SK-N-SH (cell line): Measurements from ENCODE around the gene BIRC3. TPM values are rescaled to one million over a fixed set of nuclear protein-coding genes. Genes with fewer than 3 reads are reported as not detected.
"Not testable (repeated sequence)": the region's sequence is repeated elsewhere in the genome, so short reads cannot be mapped to it uniquely, and the experiment has no call there.

Experiments used
- CTCF ChIA-PET: fragments of 300-600, 350-600 bp; formaldehyde crosslinking; extraction: SDS; loops from one replicate; lab custom pipeline; 2021; lab: Yijun Ruan, JAX
- POLR2A ChIA-PET: fragments of 350-600 bp; sonication (Branson Sonifier 250); formaldehyde crosslinking; extraction: SDS; loops from one replicate; lab custom pipeline; 2020; ENCODE audit warnings: antibody characterized with exemption, inconsistent platforms; lab: Yijun Ruan, JAX
- DNase-seq: peaks from one replicate; pipeline ENCODE4 v3.0.0; 2012
- H2AFZ ChIP-seq: fragments of 200-600 bp; sonication (generic); 2 replicates; pipeline ENCODE4 v1.8.1; 2016; ENCODE audit warnings: antibody characterized with exemption, mild to moderate bottlenecking, low read depth
- H3F3A ChIP-seq: fragments of 200-600 bp; sonication (generic); replicated peaks from 2 replicates; pipeline ENCODE3; 2016; ENCODE audit warnings: antibody characterized with exemption, mild to moderate bottlenecking; ENCODE audit not compliant: insufficient read depth
- H3K27ac ChIP-seq, 2 experiments: fragments of 200-500 bp in 1 of 2; fragments of 200-600 bp in 1 of 2; sonication (Bioruptor generic) in 1 of 2; sonication (generic), shearing (Covaris generic) in 1 of 2; 2 replicates each; pipeline versions ENCODE4 v1.5.1 to v1.6.1; 2014 to 2016; ENCODE audit warnings: low read depth in 2 of 2, inconsistent platforms in 1 of 2, low read length in 1 of 2, mild to moderate bottlenecking in 1 of 2, mixed read lengths in 1 of 2
- H3K27me3 ChIP-seq: fragments of 200-600 bp; sonication (generic), shearing (Covaris generic); 2 replicates; pipeline ENCODE4 v1.6.1; 2016; ENCODE audit warnings: mixed run types; ENCODE audit not compliant: insufficient read depth
- H3K36me3 ChIP-seq, 2 experiments: fragments of 200-500 bp in 1 of 2; fragments of 200-600 bp in 1 of 2; sonication (Bioruptor generic) in 1 of 2; sonication (generic) in 1 of 2; replicated peaks in 1 of 2; 2 replicates each; pipeline versions ENCODE3 to v1.5.1; 2014 to 2016; ENCODE audit warnings: low read length in 1 of 2, mild to moderate bottlenecking in 1 of 2; ENCODE audit not compliant: insufficient read depth in 2 of 2, control insufficient read depth in 1 of 2
- H3K4me1 ChIP-seq, 2 experiments: fragments of 200-500 bp in 1 of 2; fragments of 200-600 bp in 1 of 2; sonication (Bioruptor generic) in 1 of 2; sonication (generic), shearing (Covaris generic) in 1 of 2; 2 replicates each; pipeline versions ENCODE4 v1.5.1 to v1.6.1; 2014 to 2016; ENCODE audit warnings: low read depth in 1 of 2, low read length in 1 of 2, mixed run types in 1 of 2; ENCODE audit not compliant: insufficient read depth in 2 of 2, control insufficient read depth in 1 of 2
- H3K4me2 ChIP-seq: fragments of 200-600 bp; sonication (generic), shearing (Covaris generic); 2 replicates; pipeline ENCODE4 v1.6.1; 2017; ENCODE audit warnings: mixed run types
- H3K4me3 ChIP-seq, 2 experiments: fragments of 200-500 bp in 1 of 2; fragments of 200-600 bp in 1 of 2; sonication (Bioruptor generic) in 1 of 2; sonication (generic), shearing (Covaris generic) in 1 of 2; 2 replicates each; pipeline versions ENCODE4 v1.5.1 to v1.8.1; 2014 to 2016; ENCODE audit warnings: low read depth in 2 of 2, inconsistent platforms in 1 of 2, low read length in 1 of 2, mild to moderate bottlenecking in 1 of 2, mixed read lengths in 1 of 2, moderate library complexity in 1 of 2
- H3K79me2 ChIP-seq: fragments of 200-600 bp; sonication (generic); 2 replicates; pipeline ENCODE4 v1.8.1; 2017; ENCODE audit warnings: mild to moderate bottlenecking; ENCODE audit not compliant: insufficient read depth
- H3K9ac ChIP-seq: fragments of 200-600 bp; sonication (generic); 2 replicates; pipeline ENCODE4 v1.6.1; 2017; ENCODE audit warnings: mixed run types
- H3K9me2 ChIP-seq: fragments of 200-600 bp; sonication (generic); 2 replicates; pipeline ENCODE4 v1.6.1; 2017; ENCODE audit warnings: mixed run types
- H3K9me3 ChIP-seq: fragments of 200-600 bp; sonication (generic); 2 replicates; pipeline ENCODE4 v1.6.1; 2017; ENCODE audit warnings: mixed run types, mild to moderate bottlenecking, moderate library complexity
- H4K20me1 ChIP-seq: fragments of 200-600 bp; sonication (generic); 2 replicates; pipeline ENCODE4 v1.6.1; 2017; ENCODE audit warnings: mild to moderate bottlenecking, mixed run types; ENCODE audit not compliant: insufficient read depth
- FOSL2 ChIP-seq: IDR thresholded peaks from 2 replicates; pipeline ENCODE4 v1.4.0; 2012; ENCODE audit warnings: low read depth, mild to moderate bottlenecking, moderate library complexity, borderline replicate concordance
- GABPA ChIP-seq: IDR thresholded peaks from 2 replicates; pipeline ENCODE4 v1.4.0; 2012; ENCODE audit warnings: low read depth, mild to moderate bottlenecking
- MAX ChIP-seq: IDR thresholded peaks from 2 replicates; pipeline ENCODE4 v1.4.0; 2012; ENCODE audit warnings: low read depth
- NRF1 ChIP-seq: IDR thresholded peaks from 2 replicates; pipeline ENCODE4 v1.6.1; 2012; ENCODE audit warnings: low read depth, mild to moderate bottlenecking, low read length
- PBX3 ChIP-seq: IDR thresholded peaks from 2 replicates; pipeline ENCODE4; 2012
- POLR2AphosphoS5 ChIP-seq: IDR thresholded peaks from 2 replicates; pipeline ENCODE4 v1.6.1; 2012; ENCODE audit warnings: low read depth, low read length
- RCOR1 ChIP-seq: fragments of 150-350 bp; IDR thresholded peaks from 2 replicates; pipeline ENCODE4 v1.6.1; 2017; ENCODE audit warnings: antibody characterized with exemption, low read length
- WGBS: methylation state at CpG from one replicate; pipeline ENCODE4 v1.1.6; 2017; ENCODE audit warnings: low lambda C conversion rate; 5-methylcytosine and 5-hydroxymethylcytosine counted together
- polyA plus RNA-seq, 3 experiments: library from polyadenylated mRNA; depleted of rRNA; stranded (reverse); fragments of >200 nt; gene quantifications; 2 replicates each; pipeline ENCODE4 v1.2.3, GENCODE V29; 2012
- TF ChIP-seq, protein P1 (sequence below): fragments of 200-600 bp; sonication (generic); IDR thresholded peaks from 2 replicates; pipeline ENCODE4 v1.6.1; 2017; ENCODE audit warnings: antibody characterized with exemption, mild to moderate bottlenecking, moderate library complexity

The BIRC3 gene
- polyA plus RNA-seq, 1 of the 3 experiments (the other 2 are of a cell fraction) = 0.46 TPM

DNA sequence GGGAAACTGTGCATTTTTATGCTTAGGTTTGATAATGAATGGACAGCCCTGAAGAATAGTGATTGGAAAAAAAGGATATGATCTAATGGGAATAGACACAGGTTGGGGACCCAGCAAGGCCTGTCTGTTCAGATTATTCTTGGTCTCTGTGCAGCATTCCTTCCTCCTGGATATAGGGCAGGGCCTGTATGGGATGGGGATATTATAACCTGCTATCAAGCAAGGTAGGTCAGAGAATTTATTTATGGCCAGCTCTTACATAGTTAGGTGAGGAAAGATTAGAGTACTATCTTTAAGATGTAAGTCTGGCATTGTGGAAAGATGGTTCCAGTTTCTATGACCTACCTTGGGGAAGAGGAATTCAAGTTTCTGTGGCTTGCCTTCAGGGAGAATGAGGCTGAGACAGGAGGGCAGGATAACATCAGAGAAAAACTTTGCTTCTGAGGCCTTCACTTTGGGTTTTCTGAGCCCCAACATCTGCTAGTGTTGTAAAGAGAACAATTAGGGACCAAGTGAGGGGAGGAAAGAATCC, 21.3 kb downstream of the BIRC3 start:
- Histone ChIP-seq H4K20me1 (no peaks in the 10 kb centered on the region), H3K9ac (no peak overlapping the region), H3K36me3 (no peaks in the 10 kb centered on the region), H3K79me2 (no peaks in the 10 kb centered on the region), H3K9me2 (no peaks in the 10 kb centered on the region), H2AFZ (no peak overlapping the region), H3K4me2 (no peak overlapping the region), H3K27me3 (no peaks in the 10 kb centered on the region), H3K4me1 (peaks cover 0 to 2% of the 10 kb centered on the region in 2 experiments; a peak in 1 of 4 replicates)
- ChIA-PET CTCF (interaction anchor here (1.6 to 2.3 kb wide), 3 partner anchors 20 to 327 kb away, joined by 4 to 7 read pairs (median 4); no protein-coding TSS in a partner anchor), POLR2A (no interaction called here)
- TF ChIP-seq, protein P1, sequence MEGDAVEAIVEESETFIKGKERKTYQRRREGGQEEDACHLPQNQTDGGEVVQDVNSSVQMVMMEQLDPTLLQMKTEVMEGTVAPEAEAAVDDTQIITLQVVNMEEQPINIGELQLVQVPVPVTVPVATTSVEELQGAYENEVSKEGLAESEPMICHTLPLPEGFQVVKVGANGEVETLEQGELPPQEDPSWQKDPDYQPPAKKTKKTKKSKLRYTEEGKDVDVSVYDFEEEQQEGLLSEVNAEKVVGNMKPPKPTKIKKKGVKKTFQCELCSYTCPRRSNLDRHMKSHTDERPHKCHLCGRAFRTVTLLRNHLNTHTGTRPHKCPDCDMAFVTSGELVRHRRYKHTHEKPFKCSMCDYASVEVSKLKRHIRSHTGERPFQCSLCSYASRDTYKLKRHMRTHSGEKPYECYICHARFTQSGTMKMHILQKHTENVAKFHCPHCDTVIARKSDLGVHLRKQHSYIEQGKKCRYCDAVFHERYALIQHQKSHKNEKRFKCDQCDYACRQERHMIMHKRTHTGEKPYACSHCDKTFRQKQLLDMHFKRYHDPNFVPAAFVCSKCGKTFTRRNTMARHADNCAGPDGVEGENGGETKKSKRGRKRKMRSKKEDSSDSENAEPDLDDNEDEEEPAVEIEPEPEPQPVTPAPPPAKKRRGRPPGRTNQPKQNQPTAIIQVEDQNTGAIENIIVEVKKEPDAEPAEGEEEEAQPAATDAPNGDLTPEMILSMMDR = no peak
- no peak for TF ChIP-seq PBX3
- TF ChIP-seq FOSL2 = no peak
- no peak for TF ChIP-seq RCOR1
- TF ChIP-seq GABPA = no peak
- no peak for TF ChIP-seq NRF1
- no peak for TF ChIP-seq MAX
- no peak for TF ChIP-seq POLR2AphosphoS5
- TF ChIP-seq, all 33 proteins: peak for 0
- Histone ChIP-seq H3K27ac (no peak overlapping the region), H3K9me3 (no peaks in the 10 kb centered on the region), H3K4me3 (no peak overlapping the region), H3F3A (no peaks in the 10 kb centered on the region)
- DNase-seq = no peak

DNA sequence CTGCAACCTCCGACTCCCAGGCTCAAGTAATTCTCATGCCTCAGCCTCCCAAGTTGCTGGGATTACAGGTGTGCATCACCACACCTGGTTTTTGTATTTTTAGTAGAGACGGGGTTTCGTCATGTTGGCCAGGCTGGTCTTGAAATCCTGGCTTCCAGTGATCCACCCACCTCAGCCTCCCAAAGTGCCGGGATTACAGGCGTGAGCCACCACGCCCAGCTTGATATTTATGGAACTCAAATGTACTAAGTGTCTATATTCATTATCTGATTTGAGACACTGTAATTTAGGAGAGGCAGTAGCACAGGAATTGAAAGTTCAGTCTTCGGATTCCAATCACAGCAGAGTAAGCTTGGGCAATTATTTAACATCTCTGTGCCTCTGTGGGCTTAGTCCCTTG, 24.0 kb downstream of the BIRC3 start:
- H3K4me1 ChIP-seq, H3K36me3 ChIP-seq, H3K9ac ChIP-seq, H3K4me2 ChIP-seq, H3K9me2 ChIP-seq, DNase-seq, H3F3A ChIP-seq, H3K9me3 ChIP-seq, H4K20me1 ChIP-seq, H3K4me3 ChIP-seq, H3K27me3 ChIP-seq, H3K27ac ChIP-seq, H3K79me2 ChIP-seq: not testable (repeated sequence)
- POLR2A ChIA-PET = interaction anchor here (0.6 kb wide), 1 partner anchor 47 kb away, joined by 3 read pairs; no protein-coding TSS in a partner anchor
- 0 out of 2 replicates have a peak overlapping the region, but pooled peaks have one; percentile 3 for H2AFZ ChIP-seq
- CTCF ChIA-PET = interaction anchor here (0.6 to 3.2 kb wide), 42 partner anchors 10 to 600 kb away, joined by 3 to 40 read pairs (median 6); no protein-coding TSS in a partner anchor
- 79% methylated on average over 6 of the region's 7 CpGs for WGBS
